ENCODE data around the gene OLR1.

GRCh38 chr12:10211101-10211939, 39.4 kb upstream of the OLR1 start:
- TF ChIP-seq REST (IDR thresholded peaks at IDR 0.05; ENCODE audit: insufficient read depth in 1 of 2, low read depth in 2 of 2, low read length in 2 of 2) = no peak
- TF ChIP-seq POLR2AphosphoS5 (IDR thresholded peaks at IDR 0.05; ENCODE audit: low read depth, low read length) = no peak
- no peak for TF ChIP-seq SIN3A (IDR thresholded peaks at IDR 0.05; ENCODE audit: borderline replicate concordance, insufficient read depth, low read length)
- no peak for TF ChIP-seq TAF1 (IDR thresholded peaks at IDR 0.05; ENCODE audit: borderline replicate concordance, insufficient read depth, low read length)

All from PFSK-1 (cell line).